H1 (cell line): Measurements from ENCODE around the gene C5orf52. TPM values are rescaled to one million over a fixed set of nuclear protein-coding genes. Genes with fewer than 3 reads are reported as not detected.

Experiments used
- CTCF ChIA-PET: fragments of 300-600 bp; sonication (Branson Sonifier 250); formaldehyde crosslinking; loops from one replicate; lab custom pipeline; 2021; ENCODE audit not compliant: partially characterized antibody; lab: Charles Lee
- POLR2A ChIA-PET: fragments of 300-600 bp; sonication (Branson Sonifier 250); formaldehyde crosslinking; loops from one replicate; lab custom pipeline; 2021; ENCODE audit warnings: inconsistent platforms; ENCODE audit not compliant: partially characterized antibody; lab: Charles Lee
- DNase-seq, 2 experiments: peaks; one replicate each; pipeline versions ENCODE4 v3.0.0 to v3.0.0-alpha.2; 2010 to 2022; ENCODE audit warnings: low spot score in 2 of 2, low read depth in 1 of 2, mixed read lengths in 1 of 2
- FAIRE-seq: peaks from 2 replicates; lab custom pipeline; 2011; peaks lifted over from hg19 to GRCh38; lab: Jason Lieb, UNC
- H2AFZ ChIP-seq: 2 replicates; pipeline ENCODE4 v1.8.1; 2012; ENCODE audit warnings: low read length, inconsistent platforms
- H2AK5ac ChIP-seq: 2 replicates; pipeline ENCODE4 v1.6.1; 2013; ENCODE audit warnings: low read depth, low read length
- H2BK120ac ChIP-seq: replicated peaks from 2 replicates; pipeline ENCODE3; 2013; ENCODE audit warnings: low read depth, low read length, inconsistent platforms
- H2BK12ac ChIP-seq: 2 replicates; pipeline ENCODE4 v1.6.1; 2013; ENCODE audit warnings: low read depth, low read length
- H2BK15ac ChIP-seq: 2 replicates; pipeline ENCODE4 v1.6.1; 2013; ENCODE audit warnings: low read length
- H2BK20ac ChIP-seq: 2 replicates; pipeline ENCODE4 v1.6.1; 2013; ENCODE audit warnings: low read length
- H2BK5ac ChIP-seq: 2 replicates; pipeline ENCODE4 v1.6.1; 2013; ENCODE audit warnings: low read depth, low read length
- H3K14ac ChIP-seq: 2 replicates; pipeline ENCODE4 v1.6.1; 2013; ENCODE audit warnings: inconsistent platforms; ENCODE audit not compliant: insufficient read length
- H3K18ac ChIP-seq: 2 replicates; pipeline ENCODE4 v1.6.1; 2013; ENCODE audit warnings: low read length; ENCODE audit errors: extremely low read depth
- H3K23ac ChIP-seq: 2 replicates; pipeline ENCODE4 v1.6.1; 2013; ENCODE audit warnings: inconsistent platforms; ENCODE audit not compliant: insufficient read length
- H3K23me2 ChIP-seq: 2 replicates; pipeline ENCODE4 v1.6.1; 2013; ENCODE audit warnings: low read depth, low read length
- H3K27ac ChIP-seq: 2 replicates; pipeline ENCODE4 v1.6.1; 2011; ENCODE audit warnings: low read depth, low read length, inconsistent platforms
- H3K27me3 ChIP-seq, 4 experiments: replicated peaks in 1 of 4; 1 replicate in 1 of 4; 2 replicates in 3 of 4; pipeline versions ENCODE4 v1.6.1 to v1.8.1; 2011 to 2013; ENCODE audit warnings: low read length in 3 of 4, mild to moderate bottlenecking in 3 of 4, inconsistent platforms in 2 of 4, mixed read lengths in 2 of 4, moderate library complexity in 1 of 4; ENCODE audit not compliant: control insufficient read depth in 3 of 4, insufficient read depth in 3 of 4; ENCODE audit errors: extremely low read depth in 1 of 4
- H3K36me3 ChIP-seq, 4 experiments: 2 replicates each; pipeline versions ENCODE4 v1.6.1 to v1.8.1; 2011 to 2013; ENCODE audit warnings: mild to moderate bottlenecking in 4 of 4, low read length in 3 of 4, moderate library complexity in 2 of 4, control low read depth in 1 of 4, inconsistent platforms in 1 of 4; ENCODE audit not compliant: insufficient read depth in 4 of 4, control insufficient read depth in 2 of 4
- H3K4ac ChIP-seq: replicated peaks from 2 replicates; pipeline ENCODE3; 2013; ENCODE audit warnings: low read length, low read depth, mixed read lengths, inconsistent platforms; ENCODE audit not compliant: insufficient read length
- H3K4me1 ChIP-seq, 4 experiments: replicated peaks in 1 of 4; 1 replicate in 1 of 4; 2 replicates in 3 of 4; pipeline versions ENCODE4 v1.6.1 to v1.8.1; 2011 to 2013; ENCODE audit warnings: low read length in 3 of 4, inconsistent platforms in 2 of 4, mixed read lengths in 1 of 4; ENCODE audit not compliant: insufficient read depth in 4 of 4, control insufficient read depth in 3 of 4
- H3K4me2 ChIP-seq, 2 experiments: 2 replicates each; pipeline versions ENCODE4 v1.6.1 to v1.8.1; 2011 to 2013; ENCODE audit warnings: low read depth in 2 of 2, low read length in 2 of 2, control low read depth in 1 of 2, inconsistent platforms in 1 of 2, mild to moderate bottlenecking in 1 of 2; ENCODE audit not compliant: insufficient read depth in 1 of 2
- H3K4me3 ChIP-seq, 4 experiments: fragments of 200-600, 300-600 bp in 1 of 4; sonication (generic), shearing (Covaris generic), sonication (Bioruptor Twin) in 1 of 4; 2 replicates each; pipeline versions ENCODE4 v1.5.1 to v1.8.1; 2011 to 2016; ENCODE audit warnings: low read length in 4 of 4, low read depth in 3 of 4, control low read depth in 2 of 4, inconsistent platforms in 2 of 4, mild to moderate bottlenecking in 2 of 4, mixed read lengths in 1 of 4, moderate library complexity in 1 of 4; ENCODE audit not compliant: insufficient read depth in 2 of 4; ENCODE audit errors: extremely low read depth in 1 of 4
- H3K56ac ChIP-seq: replicated peaks from 2 replicates; pipeline ENCODE3; 2013; ENCODE audit warnings: low read depth, mild to moderate bottlenecking, mixed read lengths, low read length, inconsistent platforms; ENCODE audit not compliant: insufficient read length
- H3K79me1 ChIP-seq: 2 replicates; pipeline ENCODE4 v1.6.1; 2013; ENCODE audit warnings: low read depth, low read length, control low read depth
- H3K79me2 ChIP-seq, 2 experiments: 2 replicates each; pipeline versions ENCODE4 v1.6.1 to v1.8.1; 2012 to 2013; ENCODE audit warnings: low read length in 2 of 2, mild to moderate bottlenecking in 2 of 2, inconsistent platforms in 1 of 2; ENCODE audit not compliant: insufficient read depth in 2 of 2, control insufficient read depth in 1 of 2
- H3K9ac ChIP-seq, 4 experiments: replicated peaks in 1 of 4; 1 replicate in 1 of 4; 2 replicates in 3 of 4; pipeline versions ENCODE4 v1.6.1 to v1.8.1; 2011 to 2013; ENCODE audit warnings: low read depth in 3 of 4, low read length in 3 of 4, control low read depth in 2 of 4, mild to moderate bottlenecking in 2 of 4, moderate library complexity in 2 of 4, inconsistent platforms in 1 of 4; ENCODE audit errors: extremely low read depth in 1 of 4
- H3K9me3 ChIP-seq, 2 experiments: 2 replicates each; pipeline versions ENCODE4 v1.6.1 to v1.8.1; 2012 to 2013; ENCODE audit warnings: mild to moderate bottlenecking in 2 of 2, moderate library complexity in 2 of 2, control low read depth in 1 of 2, inconsistent platforms in 1 of 2, low read depth in 1 of 2, low read length in 1 of 2, mixed read lengths in 1 of 2; ENCODE audit not compliant: insufficient read depth in 2 of 2
- H4K20me1 ChIP-seq, 2 experiments: replicated peaks in 1 of 2; 2 replicates each; pipeline versions ENCODE3 to v1.8.1; 2011 to 2013; ENCODE audit warnings: inconsistent platforms in 2 of 2, low read length in 2 of 2, mild to moderate bottlenecking in 1 of 2; ENCODE audit not compliant: insufficient read depth in 2 of 2, control insufficient read depth in 1 of 2
- H4K5ac ChIP-seq: 2 replicates; pipeline ENCODE4 v1.6.1; 2013; ENCODE audit warnings: low read length, low read depth, mixed read lengths, inconsistent platforms; ENCODE audit not compliant: insufficient read length
- H4K8ac ChIP-seq: 2 replicates; pipeline ENCODE4 v1.8.0; 2013; ENCODE audit warnings: mild to moderate bottlenecking, moderate library complexity, low read length, inconsistent platforms; ENCODE audit not compliant: insufficient read depth; ENCODE audit errors: extremely low read depth
- H4K91ac ChIP-seq: replicated peaks from 2 replicates; pipeline ENCODE3; 2013; ENCODE audit warnings: low read length, mixed read lengths, inconsistent platforms; ENCODE audit not compliant: insufficient read length
- EGR1 ChIP-seq: IDR thresholded peaks from 2 replicates; pipeline ENCODE4 v1.6.1; 2011; ENCODE audit warnings: low read depth, low read length, borderline replicate concordance
- EZH2 ChIP-seq: fragments of 200-600 bp; sonication (generic); IDR thresholded peaks from 2 replicates; pipeline ENCODE4 v1.7.1; 2012; ENCODE audit warnings: low read depth, mild to moderate bottlenecking, moderate library complexity, low read length, inconsistent platforms; ENCODE audit not compliant: severe bottlenecking
- GABPA ChIP-seq: IDR thresholded peaks from 2 replicates; pipeline ENCODE4 v1.6.1; 2011; ENCODE audit warnings: mild to moderate bottlenecking, low read length, moderate library complexity, borderline replicate concordance; ENCODE audit not compliant: insufficient read depth
- WGBS, 2 experiments: shearing (Covaris generic) in 1 of 2; methylation state at CpG; one replicate each; pipeline versions ENCODE4 v1.1.6 to v1.1.7; 2013 to 2015; ENCODE audit warnings: low lambda C conversion rate in 2 of 2, mixed read lengths in 2 of 2, inconsistent platforms in 1 of 2, low coverage in 1 of 2, missing lambda C conversion rate in 1 of 2; ENCODE audit not compliant: insufficient replicate concordance in 2 of 2, insufficient coverage in 1 of 2, insufficient read length in 1 of 2; ENCODE audit errors: extremely low coverage in 1 of 2, missing lambda C conversion rate in 1 of 2; 5-methylcytosine and 5-hydroxymethylcytosine counted together
- polyA plus RNA-seq, 7 experiments: library from polyadenylated mRNA; depleted of rRNA in 3 of 7; stranded (reverse) in 5 of 7; unstranded in 2 of 7; fragments of >200 nt in 5 of 7; fragments of 200-250 nt in 2 of 7; gene quantifications; 1 replicate in 5 of 7; 2 replicates in 1 of 7; 4 replicates in 1 of 7; pipeline versions ENCODE4 v1.2.1 to v1.2.3, GENCODE V29; 2011 to 2013; ENCODE audit warnings: missing spikeins in 2 of 7, mixed read lengths in 2 of 7
- total RNA-seq: library from RNA; stranded (reverse); fragmentation: NEBNext Ultra II Directional; extraction: Animal tissue kit (Norgen Biotek cat#: 25700); gene quantifications from 2 replicates; pipeline ENCODE4 v1.2.1, GENCODE V29; 2021

Gene C5orf52
- total and polyA plus RNA-seq, 2 of the 8 experiments (the other 6 are each of a cell fraction or from before 2014, with no cell fraction given) = not detected

GRCh38 chr5:157679801-157680200 is 8.5 kb downstream of the C5orf52 start:
- WGBS, 2 experiments = 89% methylated on average over 9 of the region's 9 CpGs; no CpG with 5 or more reads in 1 of the 2 experiments
- DNase-seq = no peak

More at GRCh38 chr5:157679801-157680200, 8.5 kb downstream of the C5orf52 start:
- TF ChIP-seq GABPA (no peak), EZH2 (no peak), EGR1 (no peak)
- no peak overlapping the region for H2BK12ac ChIP-seq
- H2BK5ac ChIP-seq = no peak overlapping the region
- H3K4me3 ChIP-seq = no peak overlapping the region
- H2BK20ac ChIP-seq = no peak overlapping the region
- no peak overlapping the region for H3K18ac ChIP-seq
- H3K79me2 ChIP-seq = no peaks in the 10 kb centered on the region
- POLR2A ChIA-PET = no interaction called here
- H2BK15ac ChIP-seq = no peak overlapping the region
- H3K4me2 ChIP-seq = no peak overlapping the region
- H3K4ac ChIP-seq = no peak overlapping the region
- H4K8ac ChIP-seq = no peak overlapping the region
- no peak overlapping the region for H4K5ac ChIP-seq
- H2AK5ac ChIP-seq = no peak overlapping the region
- no peaks in the 10 kb centered on the region for H4K20me1 ChIP-seq
- H3K23ac ChIP-seq = no peak overlapping the region
- no peaks in the 10 kb centered on the region for H3K23me2 ChIP-seq
- no peaks in the 10 kb centered on the region for H3K27me3 ChIP-seq
- H3K79me1 ChIP-seq = no peaks in the 10 kb centered on the region
- H3K4me1 ChIP-seq = no peaks in the 10 kb centered on the region
- H3K27ac ChIP-seq = no peak overlapping the region
- no peaks in the 10 kb centered on the region for H3K9me3 ChIP-seq
- no peak overlapping the region for H2BK120ac ChIP-seq
- no peak overlapping the region for H3K9ac ChIP-seq
- no peak overlapping the region for H3K14ac ChIP-seq
- no peak overlapping the region for H3K56ac ChIP-seq
- no peak overlapping the region for H2AFZ ChIP-seq
- CTCF ChIA-PET = interaction anchor here (1.1 to 3.5 kb wide), 5 partner anchors 9 to 64 kb away, joined by 3 to 15 read pairs (median 5); partner anchors contain the start of gene LSM11
- no peaks in the 10 kb centered on the region; a peak in 2 of 8 replicates for H3K36me3 ChIP-seq
- no peak for FAIRE-seq
- H4K91ac ChIP-seq = no peak overlapping the region
